ENCODE data around the gene CDK14. TPM values are rescaled to one million over a fixed set of nuclear protein-coding genes. Genes with fewer than 3 reads are reported as not detected.

The CDK14 gene
- total RNA-seq, 4 donors from 2014 or later, result 1.1 to 12.7 (median 5.8) TPM

GRCh38 chr7:90772410-90772809, 176.3 kb downstream of the CDK14 start:
- H3K4me3 ChIP-seq (ENCODE audit: low read depth, poor library complexity, severe bottlenecking), result no peak overlapping the region
- TF ChIP-seq, protein P1, sequence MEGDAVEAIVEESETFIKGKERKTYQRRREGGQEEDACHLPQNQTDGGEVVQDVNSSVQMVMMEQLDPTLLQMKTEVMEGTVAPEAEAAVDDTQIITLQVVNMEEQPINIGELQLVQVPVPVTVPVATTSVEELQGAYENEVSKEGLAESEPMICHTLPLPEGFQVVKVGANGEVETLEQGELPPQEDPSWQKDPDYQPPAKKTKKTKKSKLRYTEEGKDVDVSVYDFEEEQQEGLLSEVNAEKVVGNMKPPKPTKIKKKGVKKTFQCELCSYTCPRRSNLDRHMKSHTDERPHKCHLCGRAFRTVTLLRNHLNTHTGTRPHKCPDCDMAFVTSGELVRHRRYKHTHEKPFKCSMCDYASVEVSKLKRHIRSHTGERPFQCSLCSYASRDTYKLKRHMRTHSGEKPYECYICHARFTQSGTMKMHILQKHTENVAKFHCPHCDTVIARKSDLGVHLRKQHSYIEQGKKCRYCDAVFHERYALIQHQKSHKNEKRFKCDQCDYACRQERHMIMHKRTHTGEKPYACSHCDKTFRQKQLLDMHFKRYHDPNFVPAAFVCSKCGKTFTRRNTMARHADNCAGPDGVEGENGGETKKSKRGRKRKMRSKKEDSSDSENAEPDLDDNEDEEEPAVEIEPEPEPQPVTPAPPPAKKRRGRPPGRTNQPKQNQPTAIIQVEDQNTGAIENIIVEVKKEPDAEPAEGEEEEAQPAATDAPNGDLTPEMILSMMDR (IDR thresholded peaks at IDR 0.05), result no peak
- TF ChIP-seq POLR2A (IDR thresholded peaks at IDR 0.05), result no peak
- intact Hi-C loops (cut with DNase I; ENCODE audit: low total_unique reads), result no loop called here
- no peak for DNase-seq (ENCODE audit: low spot score in 2 of 2)
- 75 to 79% methylated on average over 6 of the region's 6 CpGs for WGBS, 2 donors

- no peak overlapping the region for H3K4me3 ChIP-seq (ENCODE audit: low read depth, poor library complexity, severe bottlenecking)
- intact Hi-C loops (cut with DNase I; ENCODE audit: low total_unique reads), result no loop called here
- WGBS, 2 donors, result 90 to 97% methylated on average over 3 of the region's 3 CpGs
- no peak for DNase-seq (ENCODE audit: low spot score in 2 of 2)
- no peak for TF ChIP-seq POLR2A (IDR thresholded peaks at IDR 0.05)
- TF ChIP-seq, protein P1 (IDR thresholded peaks at IDR 0.05), result no peak
These were observed 177.1 kb downstream of the CDK14 start for GRCh38 chr7:90773269-90773668.

DNA sequence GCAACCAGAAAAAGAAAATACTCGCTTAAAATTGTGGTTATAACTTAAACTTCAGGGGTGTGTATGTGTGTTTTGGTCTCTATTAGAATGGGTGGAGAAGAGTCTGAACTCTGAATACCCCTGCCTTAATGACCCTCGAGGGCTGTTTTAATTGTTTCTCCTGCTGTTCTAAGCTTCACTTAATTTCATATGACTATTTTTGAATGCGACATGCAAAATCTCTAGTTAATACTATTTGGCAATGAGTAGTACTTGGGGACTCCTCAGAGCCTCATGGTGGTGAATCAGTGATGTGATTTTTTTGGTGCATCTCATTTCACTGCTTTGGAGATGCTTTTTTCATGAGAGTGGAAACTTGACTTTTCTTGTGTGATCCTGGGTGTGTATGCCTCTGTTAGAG, 178.6 kb downstream of the CDK14 start:
- 76 to 79% methylated on average over 3 of the region's 3 CpGs for WGBS, 2 donors
- intact Hi-C loops (cut with DNase I; ENCODE audit: low total_unique reads), result no loop called here
- no peak overlapping the region for H3K4me3 ChIP-seq (ENCODE audit: low read depth, poor library complexity, severe bottlenecking)
- TF ChIP-seq POLR2A (IDR thresholded peaks at IDR 0.05), result no peak
- TF ChIP-seq, protein P1 (IDR thresholded peaks at IDR 0.05), result no peak
- DNase-seq (ENCODE audit: low spot score in 2 of 2), result no peak

DNA sequence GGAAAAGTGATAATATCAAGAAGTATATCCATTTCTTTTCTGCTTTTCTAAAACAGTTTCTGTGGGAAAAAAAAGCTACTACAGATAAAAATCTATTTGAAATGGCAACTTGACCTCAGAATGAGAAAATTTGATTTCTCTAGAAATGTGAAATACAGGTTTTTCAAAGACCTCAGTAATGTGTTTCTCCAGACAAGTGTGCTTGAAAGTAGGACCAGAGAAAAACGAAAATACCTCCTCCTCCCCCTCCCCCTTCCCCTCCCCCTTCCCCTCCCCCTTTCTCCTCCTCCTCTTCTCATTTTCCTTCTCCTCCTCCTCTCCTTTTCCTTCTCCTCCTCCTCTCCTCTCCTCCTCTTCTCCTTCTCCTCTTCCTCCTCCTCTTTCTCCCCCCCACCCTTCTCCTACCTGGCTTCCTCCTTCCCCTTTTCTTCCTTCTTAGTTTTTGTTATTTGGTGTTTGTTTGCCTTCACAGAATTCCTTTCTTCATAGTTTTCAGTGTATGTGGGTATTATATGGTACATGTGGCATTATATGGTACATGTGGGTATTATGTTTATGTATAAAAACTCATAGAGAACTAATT, 179.4 kb downstream of the CDK14 start:
- 50 to 61% methylated on average over 1 of the region's 1 CpG for WGBS, 2 donors

GRCh38 chr7:90777041-90777440, 180.9 kb downstream of the CDK14 start:
- WGBS, 2 donors, result 78 to 90% methylated on average over 2 of the region's 2 CpGs
- intact Hi-C loops (cut with DNase I; ENCODE audit: low total_unique reads), result no loop called here
- no peak for TF ChIP-seq POLR2A (IDR thresholded peaks at IDR 0.05)
- TF ChIP-seq, protein P1 (IDR thresholded peaks at IDR 0.05), result no peak
- no peak overlapping the region for H3K4me3 ChIP-seq (ENCODE audit: low read depth, poor library complexity, severe bottlenecking)
- no peak for DNase-seq (ENCODE audit: low spot score in 2 of 2)

More for the DNA sequence above, 179.4 kb downstream of the CDK14 start:
- no peak overlapping the region for H3K4me3 ChIP-seq (ENCODE audit: low read depth, poor library complexity, severe bottlenecking)
- TF ChIP-seq, protein P1 (IDR thresholded peaks at IDR 0.05), result no peak
- TF ChIP-seq POLR2A (IDR thresholded peaks at IDR 0.05), result no peak
- intact Hi-C loops (cut with DNase I; ENCODE audit: low total_unique reads), result no loop called here
- DNase-seq (ENCODE audit: low spot score in 2 of 2), result no peak

DNA sequence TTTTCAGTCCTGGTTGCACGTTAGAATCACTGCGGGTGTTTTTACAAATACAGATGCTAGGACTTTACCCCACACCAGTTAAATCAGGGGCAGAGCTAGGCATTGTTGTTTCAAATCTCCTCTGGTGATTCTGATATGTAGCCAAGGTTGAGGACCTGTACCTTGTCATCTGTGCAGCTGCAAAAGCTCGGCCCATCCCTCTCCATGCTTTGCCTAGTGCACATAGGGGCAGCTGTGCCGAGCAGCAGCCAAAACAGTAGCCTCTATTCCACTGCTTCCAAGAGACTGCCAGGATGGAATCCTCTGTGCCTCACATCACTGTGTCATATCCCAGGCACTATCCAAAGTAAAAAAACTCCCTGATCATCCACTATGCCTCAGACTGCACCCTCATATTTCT, 181.3 kb downstream of the CDK14 start:
- no peak for DNase-seq (ENCODE audit: low spot score in 2 of 2)
- TF ChIP-seq, protein P1 (IDR thresholded peaks at IDR 0.05), result no peak
- no peak for TF ChIP-seq POLR2A (IDR thresholded peaks at IDR 0.05)
- intact Hi-C loops (cut with DNase I; ENCODE audit: low total_unique reads), result no loop called here
- no peak overlapping the region for H3K4me3 ChIP-seq (ENCODE audit: low read depth, poor library complexity, severe bottlenecking)
- 58 to 75% methylated on average over 4 of the region's 4 CpGs for whole genome bisulfite sequencing, 2 donors
